Stimulated activated CD8-positive, alpha-beta memory T cell treated with anti-CD3 and anti-CD28 coated beads, Interleukin-2, amount 100 ng/mL, for 48 hours (primary cell): ENCODE data around the gene FHL1.
"Not testable (repeated sequence)": the region's sequence is repeated elsewhere in the genome, so short reads cannot be mapped to it uniquely, and the experiment has no call there.

Source experiments
- DNase-seq, 2 donors: peaks; one replicate each; pipeline ENCODE4 v3.0.0-alpha.2; 2020; ENCODE audit warnings: low read depth in 2 of 2

Gene FHL1

GRCh38 chrX:136147315-136147901 lies at the start of gene FHL1:
FHL1 (plus strand) TSS chrX:136147533.
- peak in 1 of 2 donors; percentile 27 for DNase-seq

GRCh38 chrX:136097871-136098805 lies 49.2 kb upstream of the FHL1 start:
- DNase-seq, result no peak

- no peak for DNase-seq
Measured at GRCh38 chrX:136104936-136105335, 42.4 kb upstream of the FHL1 start.

DNA sequence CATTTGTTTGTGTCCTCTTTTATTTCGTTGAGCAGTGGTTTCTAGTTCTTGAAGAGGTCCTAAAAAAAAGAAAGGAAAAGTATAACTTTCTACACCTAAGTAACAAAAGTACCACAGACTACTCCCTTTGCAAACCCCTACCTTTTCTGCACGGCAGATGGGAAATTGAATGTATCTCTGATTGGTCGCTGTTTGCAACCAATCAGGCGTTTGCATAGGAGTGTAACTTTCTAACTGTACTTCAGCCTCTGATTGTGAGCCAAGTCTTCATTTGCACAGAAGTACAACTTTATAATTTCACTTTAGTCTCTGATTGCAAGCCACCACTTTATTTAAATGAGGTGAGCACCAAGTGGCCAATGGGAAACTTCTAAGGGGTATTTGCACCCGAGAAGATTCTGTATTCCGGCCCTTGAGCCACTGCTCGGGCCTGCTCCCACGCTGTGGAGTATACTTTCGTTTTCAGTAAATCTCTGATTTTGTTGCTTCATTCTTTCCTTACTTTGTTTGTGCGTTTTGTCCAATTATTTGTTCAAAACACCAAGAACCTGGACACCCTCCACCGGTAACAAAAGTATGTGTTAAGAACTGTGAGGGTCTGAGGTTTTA lies 40.3 kb upstream of the FHL1 start:
- no peak for DNase-seq

GRCh38 chrX:136108905-136109304 lies 38.4 kb upstream of the FHL1 start:
- not testable (repeated sequence) for DNase-seq

GRCh38 chrX:136112286-136112685 lies 35.0 kb upstream of the FHL1 start:
- no peak for DNase-seq

DNA sequence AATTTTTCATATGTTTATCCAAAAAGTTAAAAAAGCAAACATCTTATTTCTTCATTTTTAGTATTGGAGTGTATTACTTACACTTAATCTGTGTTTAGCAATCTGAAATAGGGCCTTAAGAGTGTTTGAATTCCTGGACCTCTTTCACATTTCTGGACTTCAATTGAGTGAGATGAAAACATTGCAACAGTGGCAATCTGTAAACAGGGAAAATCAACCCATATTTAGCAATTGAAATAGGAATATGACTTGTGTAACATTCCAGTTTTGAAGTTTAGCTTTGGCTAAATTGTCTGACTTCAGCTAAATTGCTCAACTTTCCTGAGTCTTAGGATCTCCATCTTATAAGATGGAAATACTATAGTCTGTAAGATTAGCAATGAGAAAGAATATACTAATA lies 34.6 kb upstream of the FHL1 start:
- DNase-seq, result no peak

GRCh38 chrX:136115126-136115903 lies 32.0 kb upstream of the FHL1 start:
- no peak for DNase-seq

DNA sequence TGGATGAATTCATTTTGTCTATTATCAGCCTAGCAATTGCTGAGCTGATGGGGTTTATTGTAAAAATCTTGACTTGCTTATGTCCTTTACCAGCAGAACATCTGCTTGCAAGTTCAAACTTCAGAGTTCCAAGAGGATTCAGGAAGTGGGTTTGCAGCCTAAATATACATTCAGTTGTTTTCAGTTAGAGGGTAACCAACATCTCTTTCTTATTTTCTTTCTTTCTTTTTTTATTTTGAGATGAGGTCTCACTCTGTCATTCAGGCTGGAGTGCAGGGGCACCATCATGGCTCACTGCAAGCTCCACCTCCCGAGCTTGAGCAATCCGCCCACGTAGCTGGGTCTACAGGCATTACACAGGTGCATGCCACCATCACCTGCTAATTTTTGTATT lies 31.4 kb upstream of the FHL1 start:
- DNase-seq, result no peak

DNA sequence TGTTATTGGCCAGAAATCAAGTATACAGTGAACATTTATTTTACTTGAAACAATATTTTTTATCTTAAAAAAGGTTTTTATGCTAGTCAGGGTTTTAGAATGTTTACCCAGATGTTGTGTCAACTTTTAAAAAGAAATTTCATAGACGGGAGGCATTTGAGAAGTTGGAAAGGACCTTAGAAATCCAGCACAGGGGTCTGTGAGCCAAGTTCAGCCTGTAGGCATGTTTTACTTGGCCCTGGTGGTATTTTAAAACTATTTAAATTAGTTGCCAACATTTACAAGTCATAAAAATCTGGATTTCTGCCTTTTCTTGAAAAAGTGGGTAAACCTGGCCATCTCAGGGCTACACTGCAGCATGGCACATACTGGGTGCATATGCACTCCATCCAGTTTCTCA lies 25.5 kb upstream of the FHL1 start:
- DNase-seq, result no peak

- no peak for DNase-seq
Measured at GRCh38 chrX:136122207-136122606, 25.1 kb upstream of the FHL1 start.

- no peak for DNase-seq
Measured at GRCh38 chrX:136125106-136125505, 22.2 kb upstream of the FHL1 start.

GRCh38 chrX:136126371-136126770 lies 21.0 kb upstream of the FHL1 start:
- no peak for DNase-seq

- no peak for DNase-seq
Measured at GRCh38 chrX:136126872-136127406, 20.4 kb upstream of the FHL1 start.

- no peak for DNase-seq
Measured at GRCh38 chrX:136128743-136129142, 18.6 kb upstream of the FHL1 start.

DNA sequence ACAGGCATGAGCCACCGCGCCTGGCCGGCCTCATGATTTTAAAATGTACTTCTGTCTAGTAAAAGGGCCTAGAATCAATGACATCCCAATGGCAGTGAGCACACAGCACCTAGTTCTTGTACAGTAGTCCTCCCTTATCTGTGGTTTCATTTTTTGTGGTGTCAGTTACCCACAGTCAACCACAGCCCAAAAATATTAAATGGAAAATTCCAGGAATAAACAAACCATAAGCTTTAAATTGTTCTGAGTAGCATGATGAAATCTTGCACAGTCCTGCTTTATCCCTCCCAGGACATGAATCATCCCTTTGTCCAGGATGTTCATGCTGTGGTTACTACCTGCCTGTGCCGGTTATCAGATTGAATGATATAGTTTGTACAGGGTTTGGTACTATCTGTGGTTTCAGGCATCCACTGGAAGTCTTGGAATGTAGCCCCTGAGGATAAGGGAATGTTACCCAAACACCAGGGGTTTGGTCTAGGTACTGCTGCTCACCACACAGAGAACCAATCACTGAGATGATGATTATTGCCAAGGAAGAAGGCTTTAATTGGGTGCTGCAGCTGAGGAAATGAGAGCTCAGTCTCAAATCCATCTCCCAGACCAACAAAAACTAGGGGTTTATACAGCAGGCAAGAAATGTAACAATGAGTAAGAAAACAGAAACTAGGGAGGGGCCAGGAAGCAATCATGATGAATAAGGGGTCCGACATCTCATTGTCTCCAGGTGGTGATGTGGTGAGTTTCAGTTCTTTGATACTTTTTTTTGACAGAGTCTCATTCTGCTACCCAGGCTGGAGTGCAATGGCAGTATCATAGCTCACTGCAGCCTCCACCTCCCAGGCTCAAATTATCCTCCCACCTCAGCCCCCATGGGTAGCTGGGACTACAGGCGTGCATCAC lies 16.2 kb upstream of the FHL1 start:
- no peak for DNase-seq

- no peak for DNase-seq
Measured at GRCh38 chrX:136138939-136139338, 8.4 kb upstream of the FHL1 start.

DNA sequence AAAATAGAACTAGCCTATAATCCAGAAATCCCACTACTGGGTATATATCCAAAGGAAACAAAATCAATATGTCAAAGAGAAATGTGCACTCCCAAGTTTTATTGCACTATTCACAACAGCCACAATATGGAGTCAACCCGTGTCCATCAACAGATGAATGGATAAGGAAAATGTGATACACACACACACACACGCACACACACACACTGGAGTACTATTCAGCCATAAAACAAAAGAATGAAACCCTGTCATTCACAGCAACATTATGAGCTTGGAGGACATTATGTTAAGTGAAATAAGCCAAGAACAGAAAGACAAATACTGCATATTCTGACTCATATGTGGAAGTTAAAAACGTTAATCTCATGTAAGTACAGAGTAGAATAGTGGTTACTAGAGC lies 5.8 kb upstream of the FHL1 start:
- DNase-seq, result no peak

DNA sequence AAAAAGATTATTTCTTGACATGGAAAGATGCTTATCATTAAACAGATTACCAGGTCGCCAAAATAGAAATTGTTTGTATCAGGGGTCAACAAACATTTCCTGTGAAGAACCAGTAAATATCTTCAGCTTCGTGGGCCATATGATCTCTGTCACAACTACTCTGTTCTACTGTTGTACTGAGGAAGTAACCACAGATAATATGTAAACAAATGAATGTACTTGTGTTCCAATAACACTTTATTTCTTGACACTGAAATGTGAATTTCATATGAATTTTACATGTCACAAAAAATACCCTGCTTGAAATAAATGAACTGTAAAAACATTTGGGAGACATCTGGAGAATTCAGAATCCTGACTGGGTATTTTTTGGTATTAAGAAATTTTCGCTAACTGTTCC lies 4.7 kb upstream of the FHL1 start:
- no peak for DNase-seq

GRCh38 chrX:136143711-136144110 lies 3.6 kb upstream of the FHL1 start:
- DNase-seq, result no peak
